Uterus (tissue), 2 donors: ENCODE results near the gene SETBP1.

Experiments
- CTCF ChIP-seq, 4 experiments: fragments of 200-600 bp in 2 of 4; fragments of 450-650 bp in 2 of 4; sonication (generic) in 2 of 4; IDR thresholded peaks; one replicate each; pipeline ENCODE4 v1.5.1; 2016 to 2019; ENCODE audit warnings: antibody characterized with exemption in 4 of 4, mild to moderate bottlenecking in 2 of 4, moderate library complexity in 1 of 4
- POLR2A ChIP-seq, 2 donors: fragments of 450-650 bp; IDR thresholded peaks; one replicate each; pipeline ENCODE4 v1.6.1; 2016; ENCODE audit warnings: antibody characterized with exemption in 2 of 2, mild to moderate bottlenecking in 1 of 2, moderate library complexity in 1 of 2

GRCh38 chr18:44859263-44859662 is 178.6 kb downstream of the SETBP1 start:
- TF ChIP-seq CTCF (IDR thresholded peaks at IDR 0.05) (no peak), POLR2A (IDR thresholded peaks at IDR 0.05) (no peak)
